ENCODE data around the gene GPLD1.
"Not testable (repeated sequence)": the region's sequence is repeated elsewhere in the genome, so short reads cannot be mapped to it uniquely, and the experiment has no call there.

GPLD1 gene

DNA sequence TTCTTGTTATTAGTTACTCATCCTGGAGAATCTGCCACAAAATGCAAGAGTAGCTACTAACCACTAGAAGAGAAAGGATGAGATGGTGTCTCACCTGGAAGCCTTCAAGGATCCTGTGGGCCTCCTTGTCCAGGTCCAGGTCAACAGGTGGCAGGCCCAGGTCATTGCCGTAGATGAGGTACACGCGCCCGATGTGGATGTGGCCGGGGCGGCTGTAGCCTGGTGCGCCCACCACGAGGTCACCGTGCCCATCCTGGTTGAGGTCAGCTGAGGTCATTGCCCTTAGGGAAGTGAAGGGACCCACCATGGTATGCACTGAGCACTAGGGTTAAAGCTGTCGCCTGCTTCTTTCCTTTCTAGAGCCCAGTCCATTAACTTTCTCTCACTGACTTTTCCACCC is 35.5 kb downstream of the GPLD1 start:
- no peak for DNase-seq (ENCODE audit: low read depth)

- no peak for DNase-seq (ENCODE audit: low read depth)
Measured at GRCh38 chr6:24451581-24452388, 37.6 kb downstream of the GPLD1 start.

DNA sequence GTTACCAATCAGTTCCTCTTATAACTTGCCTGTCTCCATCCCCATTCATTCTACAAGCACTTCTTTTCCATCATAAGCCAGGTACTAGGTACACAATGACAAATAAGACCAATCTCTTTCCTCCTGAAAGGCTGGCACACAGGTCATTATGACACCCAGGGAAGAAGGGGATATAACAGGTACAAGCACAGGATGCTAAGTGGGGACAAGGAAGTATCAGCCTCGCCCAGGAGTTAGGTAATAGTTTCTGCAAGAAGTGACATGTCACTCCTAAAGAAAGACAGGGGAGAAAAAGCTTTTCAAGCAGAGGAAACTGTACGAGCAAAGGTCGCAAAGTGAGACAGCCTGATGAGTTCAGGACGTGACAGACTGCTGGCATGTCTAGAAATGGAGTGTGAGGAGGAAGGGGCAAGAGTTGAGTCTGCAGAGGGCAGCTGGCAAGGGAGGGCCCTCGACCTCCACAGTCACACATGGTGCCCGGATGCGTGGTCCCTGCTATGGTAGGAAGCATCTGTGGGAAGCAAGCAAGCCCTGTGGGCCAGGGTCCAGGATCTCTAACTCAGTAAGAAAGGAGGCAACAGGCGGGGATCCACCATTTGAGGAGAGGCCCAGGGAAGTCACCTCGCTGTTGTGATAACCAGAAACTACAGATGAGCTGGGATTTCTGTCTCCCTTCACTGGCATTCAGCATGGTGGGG is 40.4 kb downstream of the GPLD1 start:
- no peak for DNase-seq (ENCODE audit: low read depth)

- DNase-seq (ENCODE audit: low read depth): no peak
Measured at GRCh38 chr6:24448396-24448795, 41.0 kb downstream of the GPLD1 start.

GRCh38 chr6:24446670-24447069 is 42.7 kb downstream of the GPLD1 start:
- DNase-seq (ENCODE audit: low read depth): no peak

- DNase-seq (ENCODE audit: low read depth): no peak
Measured at GRCh38 chr6:24445704-24446103, 43.7 kb downstream of the GPLD1 start.

- no peak for DNase-seq (ENCODE audit: low read depth)
Measured at GRCh38 chr6:24444588-24444987, 44.8 kb downstream of the GPLD1 start.

DNA sequence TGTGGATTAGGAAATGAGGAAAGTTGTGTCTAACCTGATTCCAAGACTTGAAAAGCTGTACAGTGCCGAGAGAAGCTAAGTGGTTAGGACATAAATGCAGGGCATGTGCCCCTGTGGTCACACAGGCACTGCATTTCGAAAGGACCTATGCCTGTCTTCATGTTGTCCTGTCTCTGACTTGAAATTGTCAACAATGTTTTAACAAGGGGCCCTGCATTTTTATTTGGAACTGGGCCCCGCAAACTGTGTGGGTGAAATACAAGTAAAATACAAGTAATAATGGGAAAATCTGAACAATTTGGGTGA is 47.8 kb downstream of the GPLD1 start:
- no peak for DNase-seq (ENCODE audit: low read depth)

DNA sequence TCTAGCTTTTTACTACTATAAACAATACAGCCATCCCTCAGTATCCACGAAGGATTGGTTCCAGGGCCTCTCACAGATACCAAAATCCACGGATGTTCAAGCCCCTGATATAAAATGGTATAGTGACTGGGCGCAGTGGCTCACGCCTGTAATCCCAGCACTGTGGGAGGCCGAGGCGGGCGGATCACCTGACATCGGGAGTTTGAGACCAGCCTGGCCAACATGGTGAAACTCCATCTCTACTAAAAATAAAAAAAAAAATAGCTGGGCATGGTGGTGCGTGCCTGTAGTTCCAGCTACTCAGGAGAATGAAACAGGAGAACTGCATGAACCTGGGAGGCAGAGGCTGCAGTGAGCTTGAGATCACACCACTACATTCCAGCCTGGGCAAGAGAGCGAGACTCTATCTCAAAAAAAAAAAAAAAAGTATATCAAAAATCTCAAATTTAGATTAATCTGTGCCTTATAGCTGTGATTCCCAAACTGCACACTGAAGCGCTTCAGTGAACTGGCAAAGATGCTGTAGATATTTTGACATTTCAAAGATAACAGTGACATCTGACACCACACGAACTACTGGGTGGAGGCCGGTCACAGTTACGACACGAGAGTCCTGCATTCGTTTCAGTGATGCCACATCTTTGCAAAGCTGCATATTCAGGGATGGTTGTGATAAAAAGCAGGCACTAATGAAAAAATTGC is 48.3 kb downstream of the GPLD1 start:
- DNase-seq (ENCODE audit: low read depth): no peak

- DNase-seq (ENCODE audit: low read depth): no peak
Measured at GRCh38 chr6:24439858-24440539, 49.4 kb downstream of the GPLD1 start.

- DNase-seq (ENCODE audit: low read depth): no peak
Measured at GRCh38 chr6:24436979-24437378, 52.4 kb downstream of the GPLD1 start.

DNA sequence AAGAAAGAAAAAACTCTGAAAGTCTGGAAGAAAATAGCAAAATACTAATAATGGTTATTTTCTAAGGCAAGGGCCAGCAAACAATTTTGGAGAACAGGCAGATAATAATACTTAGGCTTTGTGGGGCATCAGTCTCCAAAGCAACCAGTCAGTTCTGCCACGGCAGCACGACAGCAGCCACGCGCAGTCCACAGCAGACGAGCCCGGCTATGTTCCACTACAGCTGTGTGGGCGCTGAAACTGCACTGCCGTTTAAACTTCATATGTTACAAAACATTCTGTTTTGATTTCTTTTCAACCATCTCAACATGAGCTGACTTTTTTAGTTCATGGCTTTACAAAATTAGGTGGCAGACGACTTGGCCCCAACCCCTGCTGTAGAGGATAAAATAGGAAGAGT is 56.8 kb downstream of the GPLD1 start:
- DNase-seq (ENCODE audit: low read depth): no peak

- DNase-seq (ENCODE audit: low read depth): peak; percentile 64
Measured at GRCh38 chr6:24431045-24431451, 58.3 kb downstream of the GPLD1 start.

GRCh38 chr6:24430086-24430485 is 59.3 kb downstream of the GPLD1 start:
- peak; percentile 32 for DNase-seq (ENCODE audit: low read depth)

DNA sequence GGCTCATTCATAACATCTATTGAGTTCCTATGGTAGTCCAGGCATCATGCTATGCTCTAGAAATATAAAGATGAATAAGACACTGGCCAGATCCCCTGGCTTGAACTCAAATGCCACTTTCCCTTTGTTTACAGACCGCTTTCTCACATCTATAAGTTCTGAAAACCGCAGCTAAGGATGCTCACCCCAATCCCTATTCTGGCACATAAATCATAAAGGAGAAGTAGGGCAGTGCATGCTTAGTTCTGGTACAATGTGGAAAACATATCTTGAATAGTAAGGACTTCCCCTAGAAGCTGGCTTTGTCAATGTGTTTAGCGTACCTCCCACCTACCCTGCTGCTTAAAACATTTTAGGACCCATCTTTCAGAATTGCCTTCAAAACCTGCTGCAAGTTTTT is 60.2 kb downstream of the GPLD1 start:
- no peak for DNase-seq (ENCODE audit: low read depth)

GRCh38 chr6:24428615-24429014 is 60.8 kb downstream of the GPLD1 start:
- DNase-seq (ENCODE audit: low read depth): peak; percentile 56

DNA sequence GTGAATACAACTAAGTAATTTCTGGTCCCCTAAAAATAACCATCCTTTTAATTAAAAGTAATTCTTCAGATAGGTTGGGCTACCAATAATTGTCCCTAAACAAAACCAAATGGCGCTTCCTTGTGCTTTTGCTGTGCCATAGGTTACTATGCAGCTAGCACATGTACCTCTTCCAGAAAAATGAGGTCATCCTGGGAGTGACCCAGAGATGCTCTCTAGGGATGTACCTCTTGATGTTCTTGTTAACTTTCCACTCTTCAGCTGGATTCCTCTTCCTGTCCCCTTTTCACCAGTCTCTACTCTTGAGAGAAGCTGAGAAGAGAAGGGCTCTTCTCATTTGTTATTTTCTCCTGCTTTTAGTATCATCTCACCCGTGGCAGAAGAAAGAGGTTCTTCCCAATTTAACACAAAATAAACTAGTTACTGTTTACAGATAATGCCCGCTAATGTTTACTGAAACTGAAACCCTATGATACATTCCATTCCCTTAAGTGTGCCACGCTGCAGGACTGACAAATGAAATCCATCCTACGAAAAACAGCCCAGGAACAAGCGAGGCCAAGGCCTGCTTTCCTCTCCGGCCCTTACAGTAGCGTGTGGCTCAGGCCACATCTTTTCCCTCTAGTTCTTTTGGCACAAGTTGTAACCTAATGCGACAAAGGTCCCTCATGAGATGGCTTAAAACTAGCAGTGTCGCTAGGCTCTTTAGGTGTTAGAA is 62.5 kb downstream of the GPLD1 start:
- no peak for DNase-seq (ENCODE audit: low read depth)

DNA sequence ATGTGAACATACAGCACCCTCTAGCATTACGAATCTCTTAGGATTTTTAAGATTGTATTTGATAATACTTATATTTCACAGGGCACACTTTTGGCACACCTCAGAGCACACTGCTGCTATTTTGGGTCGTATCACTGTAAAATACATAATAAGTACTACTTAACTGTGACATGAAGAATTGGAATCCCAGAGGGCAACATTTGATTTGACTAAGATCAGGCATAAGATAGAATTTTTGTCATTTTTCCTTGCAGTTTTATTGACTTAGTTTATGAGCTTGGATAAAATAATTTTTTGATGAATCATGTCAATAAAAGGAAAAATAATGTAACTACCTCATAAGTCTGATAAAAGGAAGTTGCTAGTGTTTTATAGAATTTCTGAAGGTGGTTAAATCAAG is 64.3 kb downstream of the GPLD1 start:
- DNase-seq (ENCODE audit: low read depth): peak; percentile 52

GRCh38 chr6:24419526-24419925 is 69.9 kb downstream of the GPLD1 start:
- DNase-seq (ENCODE audit: low read depth): no peak

DNA sequence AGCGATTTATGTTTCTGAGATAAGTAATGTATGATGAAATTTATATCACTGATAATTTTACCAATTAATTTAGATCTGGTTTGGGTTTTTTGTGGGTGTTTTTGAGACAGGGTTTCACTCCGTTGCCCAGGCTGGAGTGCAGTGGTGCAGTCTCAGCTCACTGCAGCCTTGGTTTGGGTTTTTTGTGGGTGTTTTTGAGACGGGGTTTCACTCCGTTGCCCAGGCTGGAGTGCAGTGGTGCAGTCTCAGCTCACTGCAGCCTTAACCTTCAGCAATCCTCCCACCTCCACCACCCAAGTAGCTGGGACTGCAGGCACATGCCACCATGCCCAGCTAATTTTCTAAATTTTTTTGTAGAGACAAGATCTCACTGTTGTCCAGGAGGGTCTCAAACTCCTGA is 73.6 kb downstream of the GPLD1 start:
- no peak for DNase-seq (ENCODE audit: low read depth)

GRCh38 chr6:24414531-24414930 is 74.8 kb downstream of the GPLD1 start:
- not testable (repeated sequence) for DNase-seq (ENCODE audit: low read depth)

- DNase-seq (ENCODE audit: low read depth): no peak
Measured at GRCh38 chr6:24412294-24412693, 77.1 kb downstream of the GPLD1 start.

Data from EH (cell line).